ENCODE data around the gene FILIP1. TPM values are rescaled to one million over a fixed set of nuclear protein-coding genes. Genes with fewer than 3 reads are reported as not detected.

The FILIP1 gene
- total RNA-seq, 1 experiment from 2014 or later: 2.9 TPM

DNA sequence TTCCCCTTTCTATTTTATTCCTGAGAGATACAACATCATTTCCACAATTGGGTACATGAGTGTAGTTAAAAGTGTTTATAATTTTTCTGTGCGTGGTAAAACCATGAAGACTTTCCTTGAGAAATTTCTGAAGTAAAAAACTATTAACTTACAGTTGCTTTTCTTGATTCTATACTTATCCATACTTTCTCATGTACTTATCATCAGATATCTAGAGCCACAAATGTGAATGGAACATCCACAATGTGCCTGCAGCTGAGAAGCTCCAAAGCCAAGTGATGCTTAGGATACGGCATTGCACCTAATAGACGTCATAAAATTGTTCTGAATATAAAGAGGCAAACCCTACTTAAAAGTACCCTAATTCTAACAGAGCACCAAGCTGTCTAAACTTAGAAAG, 2.9 kb downstream of the FILIP1 start:
- ATAC-seq: no peak
- POLR2A ChIA-PET: no interaction called here
- DNase-seq (ENCODE audit: low spot score): no peak
- CTCF ChIA-PET: no interaction called here
- TF ChIP-seq ZNF232 (CRISPR knock-in tag; IDR thresholded peaks at IDR 0.05): no peak
- Mint-ChIP-seq H3K27ac (no peak overlapping the region), H3K9me3 (no peaks in the 10 kb centered on the region), H3K36me3 (no peaks in the 10 kb centered on the region), H3K27me3 (ENCODE audit: low read depth) (no peaks in the 10 kb centered on the region), H3K4me1 (peaks cover 12% of the 10 kb centered on the region; the same call in 1 of the 2 replicates), H3K4me3 (no peak overlapping the region)

DNA sequence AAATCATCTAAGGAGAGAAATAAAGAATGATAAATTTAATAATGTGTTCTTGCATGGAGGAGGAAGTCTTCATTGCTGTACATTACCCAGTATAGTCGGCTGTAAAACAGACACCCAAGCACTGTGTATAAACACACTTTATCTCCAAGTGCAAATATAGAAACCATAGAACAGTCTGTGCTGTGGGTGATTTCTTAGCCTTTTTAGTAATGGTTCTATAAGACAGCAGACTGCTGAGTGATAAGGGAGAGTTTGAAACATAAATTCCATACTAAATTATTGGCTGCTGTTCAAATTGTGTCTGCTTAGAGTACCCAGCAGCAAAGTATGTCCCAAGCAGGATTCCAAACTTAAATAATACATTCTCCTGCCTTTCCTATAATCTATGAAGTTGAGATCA, 4.6 kb downstream of the FILIP1 start:
- Mint-ChIP-seq H3K9me3 (no peaks in the 10 kb centered on the region), H3K4me3 (no peak overlapping the region), H3K36me3 (no peaks in the 10 kb centered on the region), H3K27ac (no peak overlapping the region), H3K27me3 (ENCODE audit: low read depth) (no peaks in the 10 kb centered on the region), H3K4me1 (peaks cover 20% of the 10 kb centered on the region)
- ChIA-PET CTCF (no interaction called here), POLR2A (no interaction called here)
- TF ChIP-seq, protein P1, sequence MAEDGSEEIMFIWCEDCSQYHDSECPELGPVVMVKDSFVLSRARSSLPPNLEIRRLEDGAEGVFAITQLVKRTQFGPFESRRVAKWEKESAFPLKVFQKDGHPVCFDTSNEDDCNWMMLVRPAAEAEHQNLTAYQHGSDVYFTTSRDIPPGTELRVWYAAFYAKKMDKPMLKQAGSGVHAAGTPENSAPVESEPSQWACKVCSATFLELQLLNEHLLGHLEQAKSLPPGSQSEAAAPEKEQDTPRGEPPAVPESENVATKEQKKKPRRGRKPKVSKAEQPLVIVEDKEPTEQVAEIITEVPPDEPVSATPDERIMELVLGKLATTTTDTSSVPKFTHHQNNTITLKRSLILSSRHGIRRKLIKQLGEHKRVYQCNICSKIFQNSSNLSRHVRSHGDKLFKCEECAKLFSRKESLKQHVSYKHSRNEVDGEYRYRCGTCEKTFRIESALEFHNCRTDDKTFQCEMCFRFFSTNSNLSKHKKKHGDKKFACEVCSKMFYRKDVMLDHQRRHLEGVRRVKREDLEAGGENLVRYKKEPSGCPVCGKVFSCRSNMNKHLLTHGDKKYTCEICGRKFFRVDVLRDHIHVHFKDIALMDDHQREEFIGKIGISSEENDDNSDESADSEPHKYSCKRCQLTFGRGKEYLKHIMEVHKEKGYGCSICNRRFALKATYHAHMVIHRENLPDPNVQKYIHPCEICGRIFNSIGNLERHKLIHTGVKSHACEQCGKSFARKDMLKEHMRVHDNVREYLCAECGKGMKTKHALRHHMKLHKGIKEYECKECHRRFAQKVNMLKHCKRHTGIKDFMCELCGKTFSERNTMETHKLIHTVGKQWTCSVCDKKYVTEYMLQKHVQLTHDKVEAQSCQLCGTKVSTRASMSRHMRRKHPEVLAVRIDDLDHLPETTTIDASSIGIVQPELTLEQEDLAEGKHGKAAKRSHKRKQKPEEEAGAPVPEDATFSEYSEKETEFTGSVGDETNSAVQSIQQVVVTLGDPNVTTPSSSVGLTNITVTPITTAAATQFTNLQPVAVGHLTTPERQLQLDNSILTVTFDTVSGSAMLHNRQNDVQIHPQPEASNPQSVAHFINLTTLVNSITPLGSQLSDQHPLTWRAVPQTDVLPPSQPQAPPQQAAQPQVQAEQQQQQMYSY (CRISPR knock-in tag; IDR thresholded peaks at IDR 0.05): no peak
- TF ChIP-seq KAT7 (CRISPR knock-in tag; IDR thresholded peaks at IDR 0.05; ENCODE audit: borderline replicate concordance): no peak
- TF ChIP-seq ZNF263 (CRISPR knock-in tag; IDR thresholded peaks at IDR 0.05; ENCODE audit: low read depth): no peak
- no peak for TF ChIP-seq ETV6 (CRISPR knock-in tag; IDR thresholded peaks at IDR 0.05)
- no peak for TF ChIP-seq FOXK1 (CRISPR knock-in tag; IDR thresholded peaks at IDR 0.05)
- TF ChIP-seq, protein P2, sequence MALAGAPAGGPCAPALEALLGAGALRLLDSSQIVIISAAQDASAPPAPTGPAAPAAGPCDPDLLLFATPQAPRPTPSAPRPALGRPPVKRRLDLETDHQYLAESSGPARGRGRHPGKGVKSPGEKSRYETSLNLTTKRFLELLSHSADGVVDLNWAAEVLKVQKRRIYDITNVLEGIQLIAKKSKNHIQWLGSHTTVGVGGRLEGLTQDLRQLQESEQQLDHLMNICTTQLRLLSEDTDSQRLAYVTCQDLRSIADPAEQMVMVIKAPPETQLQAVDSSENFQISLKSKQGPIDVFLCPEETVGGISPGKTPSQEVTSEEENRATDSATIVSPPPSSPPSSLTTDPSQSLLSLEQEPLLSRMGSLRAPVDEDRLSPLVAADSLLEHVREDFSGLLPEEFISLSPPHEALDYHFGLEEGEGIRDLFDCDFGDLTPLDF (CRISPR knock-in tag; IDR thresholded peaks at IDR 0.05): no peak
- no peak for TF ChIP-seq ZNF416 (CRISPR knock-in tag; IDR thresholded peaks at IDR 0.05)
- ATAC-seq (no peak), DNase-seq (ENCODE audit: low spot score) (no peak)

DNA sequence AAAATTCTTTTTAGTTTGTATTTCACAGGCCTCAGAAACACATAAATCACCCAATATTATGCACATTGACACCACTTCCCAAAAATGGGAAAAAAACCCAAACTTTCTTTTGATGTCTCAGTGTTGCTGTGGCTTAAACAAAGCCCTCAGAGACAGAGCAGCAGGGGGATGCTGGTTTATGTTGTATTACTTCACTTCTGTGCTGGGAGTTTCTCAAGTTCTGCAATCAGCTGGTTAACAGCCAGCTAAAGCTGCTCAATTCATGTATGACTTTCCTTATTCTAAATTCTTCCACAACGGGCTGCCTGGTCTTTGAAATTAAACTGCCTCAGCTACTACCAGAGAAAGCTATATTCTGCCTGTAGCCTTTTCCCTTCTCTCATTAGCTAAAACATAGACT, 5.6 kb downstream of the FILIP1 start:
- Mint-ChIP-seq H3K27ac (no peak overlapping the region), H3K27me3 (ENCODE audit: low read depth) (no peaks in the 10 kb centered on the region)
- CTCF ChIA-PET: no interaction called here
- TF ChIP-seq GTF2I (CRISPR knock-in tag; conservative IDR thresholded peaks at IDR 0.05): no peak
- no peak for TF ChIP-seq CBFB (CRISPR knock-in tag; IDR thresholded peaks at IDR 0.05; ENCODE audit: low read depth)
- TF ChIP-seq, protein P3, sequence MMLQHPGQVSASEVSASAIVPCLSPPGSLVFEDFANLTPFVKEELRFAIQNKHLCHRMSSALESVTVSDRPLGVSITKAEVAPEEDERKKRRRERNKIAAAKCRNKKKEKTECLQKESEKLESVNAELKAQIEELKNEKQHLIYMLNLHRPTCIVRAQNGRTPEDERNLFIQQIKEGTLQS (CRISPR knock-in tag; conservative IDR thresholded peaks at IDR 0.05): no peak
- no peak for TF ChIP-seq NR1H2 (CRISPR knock-in tag; IDR thresholded peaks at IDR 0.05)
- no peak for TF ChIP-seq MXD4 (CRISPR knock-in tag; IDR thresholded peaks at IDR 0.05; ENCODE audit: borderline replicate concordance)
- TF ChIP-seq JAZF1 (CRISPR knock-in tag; IDR thresholded peaks at IDR 0.05): no peak
- TF ChIP-seq, protein P4, sequence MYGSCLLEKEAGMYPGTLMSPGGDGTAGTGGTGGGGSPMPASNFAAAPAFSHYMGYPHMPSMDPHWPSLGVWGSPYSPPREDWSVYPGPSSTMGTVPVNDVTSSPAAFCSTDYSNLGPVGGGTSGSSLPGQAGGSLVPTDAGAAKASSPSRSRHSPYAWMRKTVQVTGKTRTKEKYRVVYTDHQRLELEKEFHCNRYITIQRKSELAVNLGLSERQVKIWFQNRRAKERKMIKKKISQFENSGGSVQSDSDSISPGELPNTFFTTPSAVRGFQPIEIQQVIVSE (CRISPR knock-in tag; IDR thresholded peaks at IDR 0.05; ENCODE audit: borderline replicate concordance): no peak
- no peak for TF ChIP-seq ZBTB21 (CRISPR knock-in tag; IDR thresholded peaks at IDR 0.05; ENCODE audit: borderline replicate concordance)
- no peak for TF ChIP-seq GABPB1 (CRISPR knock-in tag; IDR thresholded peaks at IDR 0.05)
- TF ChIP-seq, protein P5, sequence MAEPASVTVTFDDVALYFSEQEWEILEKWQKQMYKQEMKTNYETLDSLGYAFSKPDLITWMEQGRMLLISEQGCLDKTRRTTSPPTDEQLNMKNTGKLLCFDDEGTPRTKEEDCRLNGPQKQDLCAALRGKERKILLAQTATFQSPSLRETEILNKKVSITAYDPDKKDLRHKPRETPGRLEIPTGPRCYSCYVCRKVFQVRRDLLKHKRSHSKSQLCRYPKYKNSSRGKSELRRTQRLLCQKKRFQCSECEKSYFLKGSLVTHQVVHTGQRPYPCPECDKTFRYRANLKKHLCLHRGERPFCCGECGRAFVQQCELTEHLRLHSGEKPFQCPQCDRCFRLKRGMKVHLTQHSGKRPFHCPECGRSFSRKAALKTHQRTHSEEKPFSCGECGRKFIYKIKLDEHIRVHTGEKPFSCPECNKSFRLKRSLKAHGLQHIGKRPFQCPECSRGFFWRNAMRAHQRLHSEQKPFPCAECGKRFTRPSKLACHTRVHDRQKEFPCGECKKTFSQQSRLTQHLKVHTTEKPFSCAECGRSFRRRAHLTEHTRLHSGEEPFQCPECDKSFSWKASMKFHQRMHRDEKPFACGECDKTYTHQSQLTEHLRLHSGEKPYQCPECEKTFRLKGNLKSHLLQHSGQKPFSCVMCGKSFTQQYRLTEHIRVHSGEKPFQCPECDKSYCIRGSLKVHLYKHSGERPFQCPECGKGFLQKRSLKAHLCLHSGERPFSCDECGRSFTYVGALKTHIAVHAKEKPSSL (CRISPR knock-in tag; conservative IDR thresholded peaks at IDR 0.05): no peak
- TF ChIP-seq, protein P6, sequence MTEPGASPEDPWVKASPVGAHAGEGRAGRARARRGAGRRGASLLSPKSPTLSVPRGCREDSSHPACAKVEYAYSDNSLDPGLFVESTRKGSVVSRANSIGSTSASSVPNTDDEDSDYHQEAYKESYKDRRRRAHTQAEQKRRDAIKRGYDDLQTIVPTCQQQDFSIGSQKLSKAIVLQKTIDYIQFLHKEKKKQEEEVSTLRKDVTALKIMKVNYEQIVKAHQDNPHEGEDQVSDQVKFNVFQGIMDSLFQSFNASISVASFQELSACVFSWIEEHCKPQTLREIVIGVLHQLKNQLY (CRISPR knock-in tag; IDR thresholded peaks at IDR 0.05): no peak
- TF ChIP-seq SP1 (CRISPR knock-in tag; conservative IDR thresholded peaks at IDR 0.05): no peak
- no peak for TF ChIP-seq ESRRA (CRISPR knock-in tag; IDR thresholded peaks at IDR 0.05; ENCODE audit: borderline replicate concordance)
- TF ChIP-seq, protein P7, sequence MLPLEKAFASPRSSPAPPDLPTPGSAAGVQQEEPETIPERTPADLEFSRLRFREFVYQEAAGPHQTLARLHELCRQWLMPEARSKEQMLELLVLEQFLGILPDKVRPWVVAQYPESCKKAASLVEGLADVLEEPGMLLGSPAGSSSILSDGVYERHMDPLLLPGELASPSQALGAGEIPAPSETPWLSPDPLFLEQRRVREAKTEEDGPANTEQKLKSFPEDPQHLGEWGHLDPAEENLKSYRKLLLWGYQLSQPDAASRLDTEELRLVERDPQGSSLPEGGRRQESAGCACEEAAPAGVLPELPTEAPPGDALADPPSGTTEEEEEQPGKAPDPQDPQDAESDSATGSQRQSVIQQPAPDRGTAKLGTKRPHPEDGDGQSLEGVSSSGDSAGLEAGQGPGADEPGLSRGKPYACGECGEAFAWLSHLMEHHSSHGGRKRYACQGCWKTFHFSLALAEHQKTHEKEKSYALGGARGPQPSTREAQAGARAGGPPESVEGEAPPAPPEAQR (CRISPR knock-in tag; IDR thresholded peaks at IDR 0.05): no peak
- TF ChIP-seq ZNF317 (CRISPR knock-in tag; IDR thresholded peaks at IDR 0.05; ENCODE audit: borderline replicate concordance, low read depth): no peak

More for the DNA sequence above, 5.6 kb downstream of the FILIP1 start:
- DNase-seq (ENCODE audit: low spot score) (no peak), ATAC-seq (no peak)
- no peaks in the 10 kb centered on the region for H3K9me3 Mint-ChIP-seq
- no peaks in the 10 kb centered on the region for H3K36me3 Mint-ChIP-seq
- POLR2A ChIA-PET: no interaction called here
- no peak overlapping the region for H3K4me3 Mint-ChIP-seq
- peaks cover 18% of the 10 kb centered on the region for H3K4me1 Mint-ChIP-seq
